HFFc6 (cell line): Measurements from ENCODE around the gene GRIA2. TPM values are rescaled to one million over a fixed set of nuclear protein-coding genes. Genes with fewer than 3 reads are reported as not detected.

Experiments
- DNase-seq: peaks from one replicate; pipeline ENCODE4 v3.0.0-alpha.2; 2018
- H3K27ac Mint-ChIP-seq: 2 replicates; pipeline ENCODE4 v1.8.0; 2020; ENCODE audit warnings: mild to moderate bottlenecking, mixed read lengths
- H3K27me3 Mint-ChIP-seq: 2 replicates; pipeline ENCODE4 v1.8.0; 2021; ENCODE audit warnings: mild to moderate bottlenecking, moderate library complexity, mixed read lengths; ENCODE audit not compliant: insufficient read depth
- H3K36me3 Mint-ChIP-seq: 2 replicates; pipeline ENCODE4 v1.8.0; 2021; ENCODE audit warnings: low read depth, mixed read lengths
- H3K4me1 Mint-ChIP-seq: 2 replicates; pipeline ENCODE4 v1.8.0; 2020; ENCODE audit warnings: low read depth, mixed read lengths
- H3K4me3 Mint-ChIP-seq: 2 replicates; pipeline ENCODE4 v1.8.0; 2020; ENCODE audit warnings: mild to moderate bottlenecking, moderate library complexity, mixed read lengths
- H3K9me3 Mint-ChIP-seq: 2 replicates; pipeline ENCODE4 v1.8.0; 2020; ENCODE audit warnings: mild to moderate bottlenecking, mixed read lengths
- CTCF ChIP-seq: fragments of 200-600 bp; sonication (generic); IDR thresholded peaks from 2 replicates; pipeline ENCODE4 v1.5.0; 2021; ENCODE audit warnings: antibody characterized with exemption, mild to moderate bottlenecking
- total RNA-seq, 6 experiments: library from RNA; stranded (reverse); fragmentation: NEBNext Ultra II Directional; extraction: Animal tissue kit (Norgen Biotek cat#: 25700); gene quantifications; 2 replicates in 1 of 6; 3 replicates in 5 of 6; pipeline ENCODE4 v1.2.3, GENCODE V29; 2021

Gene GRIA2
- total RNA-seq, 6 experiments from 2014 or later = not detected

- Mint-ChIP-seq H3K4me1 (no peaks in the 10 kb centered on the region), H3K4me3 (no peak overlapping the region), H3K27me3 (no peaks in the 10 kb centered on the region), H3K36me3 (no peaks in the 10 kb centered on the region), H3K9me3 (no peaks in the 10 kb centered on the region), H3K27ac (no peak overlapping the region)
- no peak for DNase-seq
- no peak for TF ChIP-seq CTCF
These were observed 151.6 kb downstream of the GRIA2 start for GRCh38 chr4:157372154-157372553.

GRCh38 chr4:157372567-157372966, 152.0 kb downstream of the GRIA2 start:
- Mint-ChIP-seq H3K9me3 (no peaks in the 10 kb centered on the region), H3K4me1 (no peaks in the 10 kb centered on the region), H3K4me3 (no peak overlapping the region), H3K36me3 (no peaks in the 10 kb centered on the region), H3K27ac (no peak overlapping the region), H3K27me3 (no peaks in the 10 kb centered on the region)
- no peak for DNase-seq
- no peak for TF ChIP-seq CTCF

- Mint-ChIP-seq H3K4me3 (no peak overlapping the region), H3K4me1 (no peaks in the 10 kb centered on the region), H3K27me3 (no peaks in the 10 kb centered on the region)
These were observed 169.2 kb downstream of the GRIA2 start for GRCh38 chr4:157389741-157390140.

GRCh38 chr4:157405070-157405469, 184.5 kb downstream of the GRIA2 start:
- no peaks in the 10 kb centered on the region for H3K27me3 Mint-ChIP-seq
- no peaks in the 10 kb centered on the region for H3K36me3 Mint-ChIP-seq
- no peak for DNase-seq
- H3K9me3 Mint-ChIP-seq = peaks cover 45% of the 10 kb centered on the region
- TF ChIP-seq CTCF = no peak
- no peak overlapping the region for H3K4me3 Mint-ChIP-seq
- H3K27ac Mint-ChIP-seq = no peak overlapping the region
- H3K4me1 Mint-ChIP-seq = no peaks in the 10 kb centered on the region

More at GRCh38 chr4:157389741-157390140, 169.2 kb downstream of the GRIA2 start:
- Mint-ChIP-seq H3K9me3 (peaks cover 7% of the 10 kb centered on the region), H3K27ac (no peak overlapping the region), H3K36me3 (no peaks in the 10 kb centered on the region)
- TF ChIP-seq CTCF = no peak
- no peak for DNase-seq

Other genes starting within 250 kb of the GRIA2 start
- gene PDGFC, start 248.9 kb upstream of the GRIA2 start, total RNA-seq = 100 to 1,000 TPM in 1 of 6 experiments, 10 to 100 TPM in 5; 71.5 to 112 (median 76.1) TPM
- 10 to 100 TPM in 1 of 6 experiments, 1 to 10 TPM in 5; 4.7 to 11.7 (median 6.0) TPM for gene GLRB, start 144.6 kb upstream of the GRIA2 start, total RNA-seq